ENCODE data around the gene PRKCQ. TPM values are rescaled to one million over a fixed set of nuclear protein-coding genes. Genes with fewer than 3 reads are reported as not detected.

The PRKCQ gene
- polyA plus RNA-seq, 1 donor (not counting 4 experiments of a cell fraction or from before 2014, with no cell fraction given) = 7.5 TPM

DNA sequence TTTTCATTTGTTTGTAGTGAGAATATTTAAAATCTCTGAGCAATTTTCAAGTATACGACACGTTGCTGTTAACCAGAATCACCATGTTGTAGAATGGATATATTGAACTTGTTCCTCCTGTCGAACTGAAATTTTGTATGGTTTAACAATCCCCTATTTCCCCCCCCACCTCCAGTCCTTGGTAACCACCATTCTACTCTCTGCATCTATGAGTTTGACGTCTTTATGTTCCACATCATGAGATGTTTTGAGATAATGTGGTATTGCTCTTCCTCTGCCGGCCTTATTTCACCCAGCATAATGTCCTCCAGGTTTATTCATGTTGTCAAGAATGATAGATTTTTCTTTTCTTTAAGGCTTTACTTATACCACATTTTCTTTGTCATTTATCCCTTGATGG is 17.4 kb upstream of the PRKCQ start:
- Histone ChIP-seq H4K20me1 (ENCODE audit: control insufficient read depth, extremely low read depth, insufficient read depth, low read length) (no peaks in the 10 kb centered on the region), H3K9ac (ENCODE audit: control insufficient read depth, extremely low read depth, insufficient read depth, low read length) (no peak overlapping the region), H2AFZ (ENCODE audit: control insufficient read depth, low read length) (no peak overlapping the region), H3K4me2 (ENCODE audit: control insufficient read depth, extremely low read depth, insufficient read depth, low read depth, low read length) (no peak overlapping the region), H3K9me3 (ENCODE audit: control insufficient read depth, low read depth, low read length) (no peaks in the 10 kb centered on the region), H3K4me3 (ENCODE audit: control insufficient read depth in 2 of 3, extremely low read depth in 1 of 3, insufficient read depth in 2 of 3, low read depth in 1 of 3, low read length in 3 of 3) (no peak overlapping the region), H3K9me1 (ENCODE audit: control insufficient read depth, extremely low read depth, insufficient read depth, low read length) (no peaks in the 10 kb centered on the region), H3K79me2 (ENCODE audit: control insufficient read depth, insufficient read depth, low read length) (no peaks in the 10 kb centered on the region), H3K27ac (ENCODE audit: control insufficient read depth, insufficient read depth, low read length) (no peak overlapping the region), H3K27me3 (ENCODE audit: control insufficient read depth, extremely low read depth, insufficient read depth, low read length) (no peaks in the 10 kb centered on the region), H3K4me1 (ENCODE audit: control insufficient read depth, extremely low read depth, insufficient read depth, low read length) (peaks cover 17% of the 10 kb centered on the region), H3K36me3 (ENCODE audit: control insufficient read depth in 2 of 2, extremely low read depth in 1 of 2, insufficient read depth in 2 of 2, low read length in 2 of 2) (no peaks in the 10 kb centered on the region)
- DNase-seq (ENCODE audit: low read depth, low spot score) (no peak), FAIRE-seq (no peak)
- TF ChIP-seq, protein P1, sequence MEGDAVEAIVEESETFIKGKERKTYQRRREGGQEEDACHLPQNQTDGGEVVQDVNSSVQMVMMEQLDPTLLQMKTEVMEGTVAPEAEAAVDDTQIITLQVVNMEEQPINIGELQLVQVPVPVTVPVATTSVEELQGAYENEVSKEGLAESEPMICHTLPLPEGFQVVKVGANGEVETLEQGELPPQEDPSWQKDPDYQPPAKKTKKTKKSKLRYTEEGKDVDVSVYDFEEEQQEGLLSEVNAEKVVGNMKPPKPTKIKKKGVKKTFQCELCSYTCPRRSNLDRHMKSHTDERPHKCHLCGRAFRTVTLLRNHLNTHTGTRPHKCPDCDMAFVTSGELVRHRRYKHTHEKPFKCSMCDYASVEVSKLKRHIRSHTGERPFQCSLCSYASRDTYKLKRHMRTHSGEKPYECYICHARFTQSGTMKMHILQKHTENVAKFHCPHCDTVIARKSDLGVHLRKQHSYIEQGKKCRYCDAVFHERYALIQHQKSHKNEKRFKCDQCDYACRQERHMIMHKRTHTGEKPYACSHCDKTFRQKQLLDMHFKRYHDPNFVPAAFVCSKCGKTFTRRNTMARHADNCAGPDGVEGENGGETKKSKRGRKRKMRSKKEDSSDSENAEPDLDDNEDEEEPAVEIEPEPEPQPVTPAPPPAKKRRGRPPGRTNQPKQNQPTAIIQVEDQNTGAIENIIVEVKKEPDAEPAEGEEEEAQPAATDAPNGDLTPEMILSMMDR (optimal IDR thresholded peaks at IDR 0.05 in 1 of 3, IDR thresholded peaks at IDR 0.05 in 1 of 3, conservative IDR thresholded peaks at IDR 0.05 in 1 of 3; ENCODE audit: extremely low read depth in 1 of 3, insufficient read depth in 2 of 3, low read length in 3 of 3) = no peak
- no peak for TF ChIP-seq EZH2 (IDR thresholded peaks at IDR 0.05; ENCODE audit: low read length)
- dilution Hi-C loops (cut with MboI; ENCODE audit: extremely low pct_ligation_motif_present, low sequenced_read_pairs) = no loop called here

DNA sequence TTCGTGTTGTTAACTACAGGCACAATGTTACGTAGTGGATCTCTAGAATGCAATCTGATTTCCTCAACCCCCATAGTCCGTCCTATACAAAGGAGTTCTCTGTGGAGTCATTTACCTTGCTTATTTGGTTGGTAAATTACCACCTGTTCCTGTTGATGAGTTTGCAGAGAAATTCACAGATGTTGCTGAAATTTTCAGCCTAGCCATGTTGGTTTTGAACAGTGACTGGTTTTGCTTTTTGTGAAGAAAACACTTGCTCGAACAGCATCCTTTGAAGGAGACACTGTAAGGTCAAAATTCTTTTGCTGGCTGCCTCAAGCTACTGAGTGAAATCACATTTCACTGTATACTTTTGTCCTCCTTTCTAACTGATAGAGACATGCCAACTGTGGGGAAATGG is 15.4 kb upstream of the PRKCQ start:
- FAIRE-seq (no peak), DNase-seq (ENCODE audit: low read depth, low spot score) (no peak)
- Histone ChIP-seq H3K4me3 (ENCODE audit: control insufficient read depth in 2 of 3, extremely low read depth in 1 of 3, insufficient read depth in 2 of 3, low read depth in 1 of 3, low read length in 3 of 3) (no peak overlapping the region), H3K9ac (ENCODE audit: control insufficient read depth, extremely low read depth, insufficient read depth, low read length) (no peak overlapping the region), H3K27ac (ENCODE audit: control insufficient read depth, insufficient read depth, low read length) (no peak overlapping the region), H3K79me2 (ENCODE audit: control insufficient read depth, insufficient read depth, low read length) (no peaks in the 10 kb centered on the region), H4K20me1 (ENCODE audit: control insufficient read depth, extremely low read depth, insufficient read depth, low read length) (no peaks in the 10 kb centered on the region), H3K9me3 (ENCODE audit: control insufficient read depth, low read depth, low read length) (no peaks in the 10 kb centered on the region), H3K4me1 (ENCODE audit: control insufficient read depth, extremely low read depth, insufficient read depth, low read length) (peaks cover 21% of the 10 kb centered on the region), H3K36me3 (ENCODE audit: control insufficient read depth in 2 of 2, extremely low read depth in 1 of 2, insufficient read depth in 2 of 2, low read length in 2 of 2) (no peaks in the 10 kb centered on the region), H3K9me1 (ENCODE audit: control insufficient read depth, extremely low read depth, insufficient read depth, low read length) (no peaks in the 10 kb centered on the region), H3K4me2 (ENCODE audit: control insufficient read depth, extremely low read depth, insufficient read depth, low read depth, low read length) (no peak overlapping the region), H2AFZ (ENCODE audit: control insufficient read depth, low read length) (no peak overlapping the region), H3K27me3 (ENCODE audit: control insufficient read depth, extremely low read depth, insufficient read depth, low read length) (no peaks in the 10 kb centered on the region)
- dilution Hi-C loops (cut with MboI; ENCODE audit: extremely low pct_ligation_motif_present, low sequenced_read_pairs) = no loop called here
- TF ChIP-seq EZH2 (IDR thresholded peaks at IDR 0.05; ENCODE audit: low read length) = no peak
- TF ChIP-seq, protein P1 (optimal IDR thresholded peaks at IDR 0.05 in 1 of 3, IDR thresholded peaks at IDR 0.05 in 1 of 3, conservative IDR thresholded peaks at IDR 0.05 in 1 of 3; ENCODE audit: extremely low read depth in 1 of 3, insufficient read depth in 2 of 3, low read length in 3 of 3) = no peak

All from keratinocyte (primary cell).